ENCODE results near the gene KCNJ10.
"Not testable (repeated sequence)": the region's sequence is repeated elsewhere in the genome, so short reads cannot be mapped to it uniquely, and the experiment has no call there.

KCNJ10 gene

DNA sequence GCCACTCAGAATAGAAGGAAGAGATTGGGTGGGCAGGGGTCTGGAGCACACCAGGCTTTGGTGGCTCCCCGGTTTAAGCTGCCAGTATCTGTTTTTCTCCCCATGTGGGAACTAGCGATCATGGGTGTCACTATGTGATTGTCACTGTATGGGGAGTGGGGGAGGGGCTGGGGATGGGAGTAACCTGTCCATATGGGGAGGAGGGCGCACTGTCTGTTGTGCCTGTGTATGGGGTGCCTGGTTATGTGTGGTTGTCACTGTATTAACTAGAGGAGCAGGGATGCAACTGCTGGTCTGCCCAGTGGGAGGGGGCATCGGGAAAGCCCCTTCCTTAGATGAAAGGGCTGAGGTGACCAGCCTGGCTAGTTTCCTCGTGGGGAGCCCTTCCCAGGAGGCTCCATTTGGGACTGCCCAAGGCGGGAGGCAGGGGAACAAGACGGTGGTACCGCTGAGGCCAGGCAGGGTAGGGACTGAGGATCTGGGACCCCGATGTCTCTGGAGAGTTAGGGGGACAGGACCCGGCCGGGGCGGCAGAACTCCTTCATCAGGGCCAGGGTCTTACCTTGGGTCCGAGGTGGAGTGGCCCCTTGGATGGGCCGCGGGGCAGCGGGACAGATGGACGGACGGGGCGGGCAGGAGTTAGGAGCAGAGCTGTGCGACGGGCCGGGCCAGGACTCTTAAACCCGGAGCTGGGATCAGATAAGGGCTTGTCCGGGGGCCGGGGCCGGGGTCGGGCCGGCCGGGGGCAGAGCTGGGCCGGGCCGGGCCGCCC is at the start of gene KCNJ10:
Gene KCNJ10 (minus strand): TSS at position 701 of the 772 bp plus-strand sequence. CDS start 27,628 bp downstream, outside the sequence.
- DNase-seq (ENCODE audit: low spot score) (no peak), FAIRE-seq (no peak)

- no peak for FAIRE-seq
- no peak for DNase-seq (ENCODE audit: low spot score)
These were observed 49.0 kb upstream of the KCNJ10 start for GRCh38 chr1:160118928-160119327.

- FAIRE-seq, result no peak
- DNase-seq (ENCODE audit: low spot score), result no peak
These were observed 47.8 kb upstream of the KCNJ10 start for GRCh38 chr1:160117709-160118183.

- FAIRE-seq (no peak), DNase-seq (ENCODE audit: low spot score) (no peak)
These were observed 47.3 kb upstream of the KCNJ10 start for GRCh38 chr1:160117300-160117699.

DNA sequence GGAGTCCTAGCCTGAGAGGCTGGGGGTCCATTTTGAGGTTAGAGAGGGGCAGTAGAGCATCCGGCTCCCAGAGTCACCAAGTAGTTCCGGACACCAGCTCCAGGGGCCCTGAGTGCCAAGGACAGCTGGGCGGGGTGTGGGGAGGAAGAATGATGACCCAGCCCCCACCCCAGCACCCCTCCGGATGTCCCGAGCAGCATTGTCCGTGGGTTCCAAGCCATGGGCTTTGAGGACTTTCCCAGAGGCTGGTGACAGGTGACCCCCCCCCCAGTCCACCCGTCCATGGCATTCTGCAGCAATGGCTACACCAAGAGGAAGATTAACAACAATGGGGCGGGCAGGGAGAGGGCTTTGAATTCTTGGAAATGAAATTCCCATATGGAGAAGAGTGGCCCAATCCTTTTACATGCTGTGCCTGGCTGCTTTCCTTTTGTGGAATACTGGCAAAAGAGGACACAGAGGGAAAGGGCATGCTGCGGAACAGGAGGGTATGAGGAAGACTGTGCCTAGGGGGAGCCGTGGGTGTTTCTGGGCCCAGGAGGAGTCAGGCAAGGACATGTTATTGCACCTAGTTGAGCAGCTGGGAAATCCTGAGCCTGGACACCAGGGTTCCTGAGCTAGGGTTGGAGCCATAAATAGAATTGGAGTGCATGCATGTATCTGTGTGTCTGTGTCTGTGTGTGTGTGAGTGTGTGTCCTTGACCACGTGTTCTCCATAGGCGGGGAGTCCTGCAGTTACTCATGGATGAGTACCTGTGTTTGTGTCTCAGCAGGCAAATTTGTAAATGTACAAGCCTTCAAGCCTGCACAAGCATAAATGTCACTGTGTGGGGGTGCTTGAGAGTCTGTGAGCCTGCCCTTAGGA is 46.6 kb upstream of the KCNJ10 start:
- DNase-seq (ENCODE audit: low spot score) (no peak), FAIRE-seq (no peak)

DNA sequence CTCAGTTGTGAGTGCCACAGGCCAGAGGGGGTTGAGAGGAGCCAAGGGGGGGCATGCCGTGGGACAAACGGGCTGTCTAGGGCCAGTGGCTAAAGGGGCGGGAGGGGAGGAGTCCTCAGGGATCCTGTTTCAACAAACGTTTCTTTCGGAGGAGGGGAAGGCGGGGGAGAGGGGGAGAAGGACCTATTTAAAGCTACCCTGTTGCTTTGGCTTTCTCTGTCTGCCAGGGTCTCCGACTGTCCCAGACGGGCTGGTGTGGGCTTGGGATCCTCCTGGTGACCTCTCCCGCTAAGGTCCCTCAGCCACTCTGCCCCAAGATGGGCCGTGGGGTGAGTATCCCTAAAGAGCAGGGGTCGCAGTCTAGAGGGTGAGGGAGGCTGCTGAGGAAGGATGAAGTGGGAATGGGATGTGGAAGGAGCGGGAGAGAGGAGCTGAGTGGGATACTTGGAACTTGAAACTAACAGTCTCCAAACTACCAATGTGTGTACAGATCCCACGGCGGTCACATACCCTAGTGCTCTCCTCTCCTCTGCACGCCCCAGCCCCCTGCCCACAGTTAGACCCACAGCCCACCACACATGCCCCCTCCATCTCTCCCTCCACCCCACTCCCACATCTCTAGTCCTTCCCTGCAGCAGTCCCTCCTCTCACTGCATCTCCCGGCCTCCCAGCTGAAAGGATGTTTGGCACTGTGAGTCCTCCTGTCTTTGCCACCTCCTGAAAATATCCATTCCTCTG is 45.8 kb upstream of the KCNJ10 start, which contains the start of gene ATP1A2:
Gene ATP1A2 (plus strand): TSS at position 215 of the 738 bp plus-strand sequence. CDS start 103 bp downstream, at position 318.
- FAIRE-seq (no peak), DNase-seq (ENCODE audit: low spot score) (no peak)

- no peak for DNase-seq (ENCODE audit: low spot score)
- FAIRE-seq, result no peak
These were observed 44.1 kb upstream of the KCNJ10 start for GRCh38 chr1:160114085-160114484.

GRCh38 chr1:160113407-160113806 is 43.4 kb upstream of the KCNJ10 start:
- DNase-seq (ENCODE audit: low spot score) (no peak), FAIRE-seq (no peak)

DNA sequence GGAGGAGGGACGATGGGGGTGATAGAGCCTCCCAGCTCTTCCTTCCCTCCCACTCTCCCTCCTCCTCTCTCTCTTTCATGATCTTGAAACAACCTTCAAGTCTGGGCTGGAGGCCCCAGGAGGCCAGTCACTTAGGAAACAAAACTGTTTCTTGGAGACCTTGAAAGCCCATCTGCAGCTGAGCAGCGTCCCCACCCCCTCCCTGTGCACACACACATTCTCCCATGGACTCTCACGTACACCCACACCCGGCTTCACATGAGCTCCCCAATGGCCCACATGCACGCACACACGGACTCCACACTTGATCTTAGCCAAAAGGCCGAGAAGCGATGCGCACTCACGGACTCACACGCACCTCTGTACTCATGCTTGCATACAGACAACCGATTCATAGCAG is 42.4 kb upstream of the KCNJ10 start:
- DNase-seq (ENCODE audit: low spot score), result no peak
- no peak for FAIRE-seq

DNA sequence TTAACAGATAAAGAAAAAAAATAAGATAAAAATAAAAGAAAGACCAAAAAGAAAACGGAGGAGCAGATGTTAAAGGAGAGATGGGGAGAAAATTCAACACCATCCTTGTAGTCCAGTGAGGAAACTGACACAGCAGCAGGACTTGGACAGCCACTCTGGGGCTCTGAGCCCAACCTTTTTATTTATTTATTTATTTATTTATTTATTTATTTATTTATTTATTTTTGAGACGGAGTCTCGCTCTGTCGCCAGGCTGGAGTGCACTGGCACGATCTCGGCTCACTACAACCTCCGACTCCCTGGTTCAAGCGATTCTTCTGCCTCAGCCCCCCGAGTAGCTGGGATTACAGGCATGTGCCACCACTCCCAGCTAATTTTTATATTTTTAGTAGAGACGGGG is 41.5 kb upstream of the KCNJ10 start:
- not testable (repeated sequence) for DNase-seq (ENCODE audit: low spot score); FAIRE-seq

GRCh38 chr1:160109686-160110085 is 39.7 kb upstream of the KCNJ10 start:
- no peak for FAIRE-seq

DNA sequence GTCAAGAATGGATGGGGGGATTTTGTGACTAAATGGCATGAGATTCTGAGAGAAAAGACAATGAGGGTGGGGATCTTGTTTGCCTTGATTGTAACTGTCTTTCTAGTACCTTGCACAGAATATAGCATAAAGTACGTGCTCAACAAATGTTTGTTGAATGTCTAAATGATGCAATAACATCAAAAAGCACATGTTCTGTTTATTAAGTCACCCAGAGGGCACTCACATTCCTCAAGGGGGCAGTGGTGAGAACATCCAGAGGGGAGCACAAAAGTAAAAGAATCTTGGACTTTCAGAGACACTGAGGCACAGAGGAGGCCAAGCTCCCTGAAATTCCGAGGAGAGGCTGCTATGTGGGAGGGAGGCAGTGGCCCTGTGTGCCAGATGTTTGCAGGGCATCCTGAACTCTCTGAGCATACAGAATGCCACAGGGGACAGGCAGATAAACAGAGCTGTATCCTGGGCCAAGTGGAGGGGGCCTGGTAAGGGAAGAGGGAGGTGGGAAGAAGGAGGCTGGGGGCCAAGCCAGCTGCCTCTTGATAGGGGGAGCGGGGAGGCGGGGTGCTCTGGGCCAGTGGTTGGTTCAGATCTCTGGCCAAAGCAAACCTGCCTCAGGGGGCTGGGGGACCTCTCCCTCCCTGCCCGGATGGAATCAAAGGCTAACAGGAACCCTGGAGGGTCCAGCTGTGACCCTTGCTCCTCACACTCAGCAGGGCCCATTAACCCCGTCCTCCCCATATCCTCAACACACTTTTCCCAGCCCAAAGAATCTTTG is 39.1 kb upstream of the KCNJ10 start:
- peak; percentile 25 for DNase-seq (ENCODE audit: low spot score)
- FAIRE-seq, result no peak

More at GRCh38 chr1:160109686-160110085, 39.7 kb upstream of the KCNJ10 start:
- no peak for DNase-seq (ENCODE audit: low spot score)

DNA sequence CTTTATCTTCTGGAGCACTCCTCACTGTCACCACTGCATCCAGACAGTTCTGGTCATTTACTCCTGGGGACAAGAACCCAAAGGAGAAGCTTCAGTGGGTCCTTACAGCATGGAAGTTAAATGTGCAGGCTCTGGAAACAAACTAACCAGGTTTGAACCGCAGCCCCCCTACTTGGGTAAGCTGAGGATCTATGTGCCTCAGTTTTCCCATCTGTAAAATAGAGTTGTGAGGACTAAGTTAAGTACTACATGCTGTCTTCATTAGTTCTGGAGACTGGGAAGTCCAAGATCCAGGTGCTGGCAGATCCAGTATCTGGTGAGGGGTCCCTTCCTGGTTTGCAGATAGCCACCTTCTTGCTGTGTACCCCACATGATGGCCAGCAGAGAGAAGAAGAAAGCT is 37.6 kb upstream of the KCNJ10 start:
- DNase-seq (ENCODE audit: low spot score), result no peak
- no peak for FAIRE-seq

DNA sequence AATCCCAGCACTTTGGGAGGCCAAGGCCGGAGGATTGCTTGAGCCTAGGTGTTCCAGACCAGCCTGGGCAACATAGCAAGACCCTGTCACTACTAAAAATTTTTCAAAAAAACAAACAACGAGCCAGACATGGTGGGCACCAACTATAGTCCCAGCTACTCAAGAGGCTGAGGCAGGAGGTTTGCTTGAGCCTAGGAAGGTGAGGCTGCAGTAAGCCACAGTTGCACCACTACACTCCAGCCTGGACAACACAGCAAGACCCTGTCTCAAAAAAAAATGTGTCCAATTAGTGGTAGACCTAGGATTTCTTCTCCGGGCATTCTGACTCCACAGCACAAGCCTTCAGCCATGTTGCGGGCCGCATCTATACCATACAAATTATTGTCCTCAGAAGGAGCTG is 35.2 kb upstream of the KCNJ10 start:
- FAIRE-seq (no peak), DNase-seq (ENCODE audit: low spot score) (no peak)

- DNase-seq (ENCODE audit: low spot score) (no peak), FAIRE-seq (no peak)
These were observed 34.5 kb upstream of the KCNJ10 start for GRCh38 chr1:160104486-160104885.

- FAIRE-seq (no peak), DNase-seq (ENCODE audit: low spot score) (no peak)
These were observed 33.9 kb upstream of the KCNJ10 start for GRCh38 chr1:160103658-160104408.

DNA sequence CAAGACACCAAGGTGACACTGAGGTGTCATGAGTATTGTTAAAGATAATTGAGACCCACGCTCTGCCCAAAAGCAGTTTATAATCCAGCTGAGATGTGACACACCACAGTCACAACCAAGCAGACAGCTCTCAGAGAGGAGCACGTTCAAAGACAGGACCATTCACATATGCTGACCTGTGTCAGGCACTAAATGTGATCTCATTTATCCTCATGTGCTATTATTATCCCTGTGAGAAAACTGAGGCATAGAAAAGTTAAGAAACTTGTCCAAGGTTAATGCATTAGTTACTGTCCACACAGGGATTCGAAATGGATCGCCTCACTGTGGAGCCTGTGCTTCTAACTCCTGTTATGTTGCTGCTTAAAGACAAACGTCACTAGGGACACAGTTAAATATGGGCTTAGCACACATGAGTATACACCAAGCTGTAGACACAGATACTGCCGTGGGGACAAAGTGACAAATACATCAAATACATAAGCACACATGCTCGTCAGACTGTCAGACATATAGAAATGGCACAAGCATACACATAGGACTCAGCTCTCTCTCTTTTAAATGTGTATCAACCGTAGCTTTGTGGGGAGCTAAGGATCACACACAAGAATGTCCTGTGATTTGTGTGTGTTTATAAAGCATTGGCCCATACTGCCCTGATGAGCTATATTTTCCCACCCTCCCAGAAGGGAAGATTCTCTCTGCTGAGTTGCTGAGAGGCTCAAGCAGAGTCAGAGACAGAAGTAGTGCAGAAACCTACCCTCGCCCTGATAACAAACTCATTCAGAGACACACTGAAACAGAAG is 32.0 kb upstream of the KCNJ10 start:
- DNase-seq (ENCODE audit: low spot score), result no peak
- no peak for FAIRE-seq

DNA sequence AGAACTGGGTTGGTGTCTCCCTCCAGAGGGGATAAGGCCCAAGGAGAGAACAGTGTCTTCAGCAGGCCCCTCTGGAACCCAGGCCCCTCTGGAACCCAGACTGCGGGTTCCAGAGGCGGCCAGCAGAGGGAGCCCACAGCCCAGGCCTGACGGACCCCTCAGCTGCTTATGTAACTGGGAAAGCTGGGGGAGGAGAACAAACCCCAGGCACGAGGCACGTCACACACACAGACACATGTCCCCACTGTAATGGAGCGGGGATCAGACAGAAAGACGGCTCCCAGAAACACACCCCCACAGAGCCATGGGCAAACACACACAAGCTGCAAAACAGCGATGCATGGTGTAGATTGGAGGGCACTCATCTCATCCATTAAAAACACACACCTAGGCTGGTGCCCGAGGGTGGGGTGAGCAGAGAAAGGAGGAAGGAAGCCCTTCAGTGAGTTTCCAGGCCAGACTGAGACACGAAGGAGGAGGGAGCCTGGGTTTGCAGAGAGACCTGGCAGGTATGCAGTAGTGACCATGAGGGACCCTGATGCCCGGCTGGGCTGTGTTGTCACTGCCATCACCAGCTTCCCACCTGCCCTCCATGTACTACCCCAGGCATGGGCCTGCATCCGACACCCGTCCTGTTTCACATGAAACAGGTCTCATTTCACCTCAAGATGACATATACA is 31.2 kb upstream of the KCNJ10 start:
- no peak for FAIRE-seq
- peak; percentile 68 for DNase-seq (ENCODE audit: low spot score)

Measured in RCC 7860 (cell line).